HG03103 (cell line): Measurements from ENCODE around the gene RRP7A.
"Not testable (repeated sequence)": the region's sequence is repeated elsewhere in the genome, so short reads cannot be mapped to it uniquely, and the experiment has no call there.

Source experiments
- ATAC-seq: cut with Tn5 transposase; IDR thresholded peaks from one replicate; pipeline ENCODE4 v1.9.1; 2021; ENCODE audit warnings: low read depth; ENCODE audit not compliant: unreplicated experiment

RRP7A gene

DNA sequence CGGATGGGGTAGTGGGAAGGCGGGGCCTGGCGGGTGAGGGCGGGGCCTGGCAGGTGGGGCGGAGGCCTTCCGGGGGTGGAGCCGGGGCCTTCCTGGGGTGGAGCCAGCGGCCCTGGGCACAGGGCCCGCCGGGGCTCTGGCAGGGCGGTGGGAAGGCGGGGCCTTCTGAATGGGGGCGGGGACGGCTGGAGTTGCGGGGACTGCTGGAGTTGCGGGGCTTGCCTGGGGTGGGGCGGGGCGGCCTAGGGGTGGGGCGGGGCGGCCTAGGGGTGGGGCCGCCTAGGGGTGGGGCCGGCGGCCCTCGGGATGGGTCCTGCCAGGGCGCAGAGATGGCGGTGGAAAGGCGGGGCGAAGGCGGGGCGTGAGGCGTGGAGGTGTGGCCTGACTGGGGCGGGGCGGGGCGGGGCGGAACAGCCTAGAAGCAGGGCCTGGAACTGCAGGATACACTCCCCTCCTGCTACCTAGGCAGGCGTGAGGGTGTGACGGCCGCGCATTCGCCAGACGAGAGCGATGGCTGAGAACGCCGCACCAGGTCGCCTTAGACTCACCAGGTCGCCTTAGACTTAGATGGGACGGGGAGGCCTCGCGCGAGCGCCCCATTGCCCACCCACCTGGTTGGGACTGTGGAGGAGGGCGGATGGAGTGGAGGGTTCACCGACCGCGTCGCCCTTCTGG lies 19.3 kb downstream of the RRP7A start:
- ATAC-seq: peak; percentile 66

DNA sequence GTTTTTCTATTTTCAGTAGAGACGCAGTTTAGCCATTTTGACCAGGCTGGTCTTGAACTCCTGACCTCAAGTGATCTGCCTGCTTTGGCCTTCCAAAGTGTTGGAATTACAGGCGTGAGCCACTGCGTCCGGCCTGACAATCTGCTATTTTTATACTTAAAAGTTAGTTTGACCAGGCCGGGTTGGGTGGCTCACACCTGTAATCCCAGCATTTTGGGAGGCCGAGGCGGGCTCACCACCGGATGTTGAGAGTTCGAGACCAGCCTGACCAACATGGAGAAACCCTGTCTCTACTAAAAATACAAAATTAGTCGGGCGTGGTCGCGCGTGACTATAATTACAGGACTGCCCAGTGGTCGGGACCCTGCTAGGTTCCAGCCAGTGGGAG lies 19.8 kb downstream of the RRP7A start:
- ATAC-seq: not testable (repeated sequence)

GRCh38 chr22:42495533-42496141 lies 24.0 kb downstream of the RRP7A start:
- not testable (repeated sequence) for ATAC-seq

DNA sequence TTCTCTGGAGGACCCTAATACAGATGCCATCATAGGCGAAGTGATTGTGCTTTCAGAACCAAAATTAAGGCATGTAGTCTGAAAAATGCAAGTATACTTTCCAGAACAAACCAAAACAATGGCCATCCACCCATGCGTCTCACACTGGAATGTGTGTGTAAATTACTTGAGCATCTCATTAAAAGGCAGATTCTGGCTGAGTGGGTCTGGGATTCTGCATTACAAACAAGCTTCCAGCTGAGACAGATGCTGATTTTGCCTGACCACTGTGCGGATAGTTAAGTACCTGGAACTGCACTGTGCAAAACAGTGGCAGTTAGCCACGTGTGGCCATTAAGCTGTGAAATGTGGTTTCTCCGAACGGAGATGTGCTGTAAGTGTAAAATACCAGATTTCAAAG lies 26.2 kb downstream of the RRP7A start:
- ATAC-seq: no peak

DNA sequence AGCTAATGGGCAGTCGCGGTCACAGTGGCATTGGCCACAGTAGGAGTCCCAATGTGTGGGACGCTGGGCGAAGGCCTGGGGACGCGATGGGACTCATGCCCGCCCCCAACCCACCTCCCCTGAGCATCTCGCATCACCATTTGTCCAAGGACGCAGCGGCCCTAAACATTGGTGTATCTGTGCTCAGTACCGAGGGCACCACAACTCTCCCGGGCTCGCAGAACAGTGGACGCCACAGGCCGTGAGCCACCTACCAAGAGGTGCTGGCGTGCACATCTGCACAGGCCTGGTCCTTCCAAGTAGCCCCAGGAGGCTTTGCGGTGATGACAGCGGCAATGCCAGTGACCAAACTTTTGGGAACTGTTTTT lies 27.3 kb downstream of the RRP7A start:
- no peak for ATAC-seq

GRCh38 chr22:42490243-42490832 lies 29.3 kb downstream of the RRP7A start:
- no peak for ATAC-seq

GRCh38 chr22:42489000-42489399 lies 30.6 kb downstream of the RRP7A start:
- no peak for ATAC-seq

DNA sequence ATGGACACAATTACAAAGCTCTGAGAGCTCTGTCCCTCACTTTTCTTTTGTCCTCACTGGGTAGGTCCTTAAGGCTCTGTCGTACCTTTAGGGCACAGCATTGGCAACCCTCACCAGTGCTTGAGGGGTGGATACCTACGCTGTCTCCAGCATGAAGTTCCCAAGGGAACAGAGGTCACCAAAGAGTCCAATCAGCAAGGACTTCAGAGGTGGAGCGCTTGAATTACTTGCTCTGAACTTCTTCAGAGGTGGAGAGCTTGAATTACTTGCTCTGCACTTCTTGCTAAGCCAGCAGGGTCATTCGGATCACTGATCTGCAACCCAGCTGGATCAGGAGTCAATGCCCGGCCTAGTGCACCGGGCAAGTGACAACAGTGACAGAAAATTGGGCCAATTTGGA lies 35.1 kb downstream of the RRP7A start:
- no peak for ATAC-seq

GRCh38 chr22:42483610-42484223 lies 35.9 kb downstream of the RRP7A start:
- not testable (repeated sequence) for ATAC-seq

- ATAC-seq: no peak
These were observed 44.5 kb downstream of the RRP7A start for GRCh38 chr22:42475122-42475521.

- no peak for ATAC-seq
These were observed 46.0 kb downstream of the RRP7A start for GRCh38 chr22:42473484-42474193.

GRCh38 chr22:42472671-42473070 lies 46.9 kb downstream of the RRP7A start:
- ATAC-seq: no peak

GRCh38 chr22:42471441-42471840 lies 48.2 kb downstream of the RRP7A start:
- ATAC-seq: no peak

DNA sequence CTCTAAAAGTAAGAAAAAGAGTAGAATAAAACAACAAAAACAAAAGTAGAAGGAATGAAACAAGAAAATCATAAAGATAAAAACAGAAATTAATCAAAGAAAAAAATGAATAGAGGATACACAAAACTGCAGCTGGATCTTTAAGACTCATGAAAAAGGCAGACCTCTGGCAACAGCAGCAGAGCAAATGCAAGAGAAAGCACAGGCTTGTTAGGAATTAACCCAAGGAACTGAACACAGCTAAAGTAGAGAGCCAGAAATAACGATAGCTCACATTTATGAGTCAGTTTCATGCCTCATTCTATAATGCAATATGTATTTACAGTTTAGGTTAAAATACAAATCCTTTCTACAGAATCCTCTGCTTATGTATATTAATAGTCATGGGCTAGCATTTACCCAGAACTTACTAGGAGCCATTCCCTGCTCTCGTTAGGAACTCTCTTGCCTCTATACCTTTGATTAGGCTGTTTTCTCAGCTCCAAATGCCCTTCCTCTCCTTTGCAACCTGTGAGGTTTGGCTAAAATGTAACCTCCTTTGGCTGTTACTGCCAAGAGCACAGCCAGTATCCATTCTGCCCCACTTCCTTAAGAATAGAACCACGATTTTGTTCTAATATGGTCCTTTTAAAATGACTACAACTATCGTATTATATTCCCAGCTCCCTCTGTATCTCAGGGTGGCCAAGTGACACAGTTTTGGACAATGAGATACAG lies 49.1 kb downstream of the RRP7A start:
- ATAC-seq: no peak

GRCh38 chr22:42468841-42469240 lies 50.8 kb downstream of the RRP7A start:
- no peak for ATAC-seq

- no peak for ATAC-seq
These were observed 57.6 kb downstream of the RRP7A start for GRCh38 chr22:42462016-42462415.

DNA sequence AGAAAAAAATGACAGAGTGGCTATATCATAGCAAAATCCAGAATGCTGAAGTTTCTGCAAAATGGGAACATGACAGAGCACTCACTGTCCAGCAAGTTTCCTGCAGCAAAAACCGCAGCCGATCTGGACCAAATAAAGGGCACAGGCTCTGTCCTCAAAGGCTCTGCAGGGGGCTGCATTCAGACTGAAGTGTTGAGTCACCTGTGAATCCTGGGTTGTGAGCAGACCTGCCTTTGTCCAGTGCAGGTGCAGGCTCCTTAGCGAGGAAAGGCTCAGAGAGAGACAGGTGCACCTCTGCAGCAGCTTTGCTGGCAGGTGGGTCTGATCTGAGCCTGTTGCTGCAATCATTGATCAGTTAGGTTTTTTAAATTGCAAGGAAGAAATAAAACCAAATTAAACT lies 58.1 kb downstream of the RRP7A start:
- ATAC-seq: no peak
